Fibroblast of lung (primary cell): Measurements from ENCODE around the gene TCTN1.

Source experiments
- EZH2 ChIP-seq: IDR thresholded peaks from 2 replicates; pipeline ENCODE4 v1.5.1; 2012; ENCODE audit warnings: low read length, control low read depth, mild to moderate bottlenecking; ENCODE audit errors: missing control alignments
- TF ChIP-seq, protein P1 (sequence below), 2 donors: IDR thresholded peaks in 1 of 2; conservative IDR thresholded peaks in 1 of 2; 1 replicate in 1 of 2; 2 replicates in 1 of 2; pipeline ENCODE4 v1.5.1; 2011 to 2012; ENCODE audit warnings: low read length in 2 of 2, control low read depth in 1 of 2, inconsistent platforms in 1 of 2, low read depth in 1 of 2, mild to moderate bottlenecking in 1 of 2

GRCh38 chr12:110641521-110641920 is 27.6 kb downstream of the TCTN1 start:
- TF ChIP-seq, protein P1, sequence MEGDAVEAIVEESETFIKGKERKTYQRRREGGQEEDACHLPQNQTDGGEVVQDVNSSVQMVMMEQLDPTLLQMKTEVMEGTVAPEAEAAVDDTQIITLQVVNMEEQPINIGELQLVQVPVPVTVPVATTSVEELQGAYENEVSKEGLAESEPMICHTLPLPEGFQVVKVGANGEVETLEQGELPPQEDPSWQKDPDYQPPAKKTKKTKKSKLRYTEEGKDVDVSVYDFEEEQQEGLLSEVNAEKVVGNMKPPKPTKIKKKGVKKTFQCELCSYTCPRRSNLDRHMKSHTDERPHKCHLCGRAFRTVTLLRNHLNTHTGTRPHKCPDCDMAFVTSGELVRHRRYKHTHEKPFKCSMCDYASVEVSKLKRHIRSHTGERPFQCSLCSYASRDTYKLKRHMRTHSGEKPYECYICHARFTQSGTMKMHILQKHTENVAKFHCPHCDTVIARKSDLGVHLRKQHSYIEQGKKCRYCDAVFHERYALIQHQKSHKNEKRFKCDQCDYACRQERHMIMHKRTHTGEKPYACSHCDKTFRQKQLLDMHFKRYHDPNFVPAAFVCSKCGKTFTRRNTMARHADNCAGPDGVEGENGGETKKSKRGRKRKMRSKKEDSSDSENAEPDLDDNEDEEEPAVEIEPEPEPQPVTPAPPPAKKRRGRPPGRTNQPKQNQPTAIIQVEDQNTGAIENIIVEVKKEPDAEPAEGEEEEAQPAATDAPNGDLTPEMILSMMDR (conservative IDR thresholded peaks at IDR 0.05 in 1 of 2, IDR thresholded peaks at IDR 0.05 in 1 of 2; ENCODE audit: low read depth in 1 of 2, low read length in 2 of 2): no peak
- TF ChIP-seq EZH2: no peak
